GM13977 (cell line): Measurements from ENCODE around the gene DERA.
"Not testable (repeated sequence)": the region's sequence is repeated elsewhere in the genome, so short reads cannot be mapped to it uniquely, and the experiment has no call there.

Experiments used
- DNase-seq: peaks from one replicate; pipeline ENCODE4 v3.0.0; 2012; ENCODE audit warnings: low spot score
- CTCF ChIP-seq: IDR thresholded peaks from 2 replicates; pipeline ENCODE4 v1.5.1; 2012; ENCODE audit warnings: mild to moderate bottlenecking, control low read depth; ENCODE audit not compliant: insufficient read depth; ENCODE audit errors: extremely low read depth, missing control alignments
- in situ Hi-C: fragments of 300-500 bp; cut with MboI; formaldehyde crosslinking; loops from one replicate; pipeline ENCODE4 v1.12.0; 2022; ENCODE audit warnings: low sequenced_read_pairs, low pct_unique_long_range_greater_than_20kb, mixed read lengths, inconsistent platforms; ENCODE audit not compliant: unreplicated experiment

DERA gene

GRCh38 chr12:16048511-16048910 is 137.4 kb downstream of the DERA start:
- in situ Hi-C loops, result no loop called here
- no peak for TF ChIP-seq CTCF
- no peak for DNase-seq

- no peak for TF ChIP-seq CTCF
- in situ Hi-C loops, result no loop called here
Measured at GRCh38 chr12:16056910-16057309, 145.8 kb downstream of the DERA start.

GRCh38 chr12:16057351-16057751 is 146.2 kb downstream of the DERA start:
- DNase-seq, in situ Hi-C loops: not testable (repeated sequence)

More at GRCh38 chr12:16056910-16057309, 145.8 kb downstream of the DERA start:
- no peak for DNase-seq

- no peak for TF ChIP-seq CTCF
- in situ Hi-C loops, result no loop called here
- no peak for DNase-seq
Measured at GRCh38 chr12:16062611-16063010, 151.5 kb downstream of the DERA start.

- in situ Hi-C loops, result no loop called here
- no peak for DNase-seq
- no peak for TF ChIP-seq CTCF
Measured at GRCh38 chr12:16063726-16064125, 152.6 kb downstream of the DERA start.

- in situ Hi-C loops, result no loop called here
- DNase-seq, result no peak
- no peak for TF ChIP-seq CTCF
Measured at GRCh38 chr12:16070113-16070512, 159.0 kb downstream of the DERA start.

- TF ChIP-seq CTCF, result no peak
- DNase-seq, result no peak
- in situ Hi-C loops, result no loop called here
Measured at GRCh38 chr12:16072678-16073077, 161.5 kb downstream of the DERA start.

GRCh38 chr12:16074894-16075293 is 163.8 kb downstream of the DERA start:
- no peak for DNase-seq
- in situ Hi-C loops, result no loop called here
- no peak for TF ChIP-seq CTCF
